Smooth muscle cell (in vitro differentiated cells): Measurements from ENCODE around the gene PDZD7. TPM values are rescaled to one million over a fixed set of nuclear protein-coding genes. Genes with fewer than 3 reads are reported as not detected.

Experiments
- DNase-seq: peaks from one replicate; lab custom pipeline; 2025; ENCODE audit not compliant: unreplicated experiment; lab: John Stamatoyannopoulos, UW
- H2AFZ ChIP-seq: fragments of 200-600 bp; sonication (generic); 2 replicates; pipeline ENCODE4 v1.6.0; 2016; ENCODE audit warnings: antibody characterized with exemption, low read depth, mild to moderate bottlenecking
- H3F3A ChIP-seq: fragments of 200-600 bp; sonication (generic); 2 replicates; pipeline ENCODE4 v1.6.0; 2017; ENCODE audit warnings: antibody characterized with exemption, low read depth
- H3K27ac ChIP-seq: fragments of 200-600 bp; sonication (generic); 2 replicates; pipeline ENCODE4 v1.5.1; 2016; ENCODE audit warnings: low read depth, mild to moderate bottlenecking
- H3K27me3 ChIP-seq: fragments of 200-600 bp; sonication (generic); 2 replicates; pipeline ENCODE4 v1.6.1; 2016; ENCODE audit warnings: low read depth, mild to moderate bottlenecking
- H3K36me3 ChIP-seq: fragments of 200-600 bp; sonication (generic); 2 replicates; pipeline ENCODE4 v1.5.1; 2016; ENCODE audit warnings: low read depth
- H3K4me1 ChIP-seq: fragments of 200-600 bp; sonication (generic); 2 replicates; pipeline ENCODE4 v1.5.1; 2016; ENCODE audit warnings: low read depth
- H3K4me2 ChIP-seq: fragments of 200-600 bp; sonication (generic); 2 replicates; pipeline ENCODE4 v1.6.0; 2016; ENCODE audit warnings: mild to moderate bottlenecking
- H3K4me3 ChIP-seq: fragments of 200-600 bp; sonication (generic); 2 replicates; pipeline ENCODE4 v1.5.1; 2016; ENCODE audit warnings: mild to moderate bottlenecking
- H3K79me2 ChIP-seq: fragments of 200-600 bp; sonication (generic); 2 replicates; pipeline ENCODE4 v1.6.0; 2016; ENCODE audit warnings: low read depth, mild to moderate bottlenecking
- H3K9ac ChIP-seq: fragments of 200-600 bp; sonication (generic); 2 replicates; pipeline ENCODE4 v1.6.0; 2016; ENCODE audit warnings: low read depth
- H3K9me3 ChIP-seq: fragments of 200-600 bp; sonication (generic); replicated peaks from 2 replicates; pipeline ENCODE4 v1.5.1; 2016; ENCODE audit warnings: low read depth
- H4K20me1 ChIP-seq: fragments of 200-600 bp; sonication (generic); 2 replicates; pipeline ENCODE4 v1.6.0; 2016; ENCODE audit warnings: low read depth
- CTCF ChIP-seq: fragments of 200-600 bp; sonication (generic); IDR thresholded peaks from 2 replicates; pipeline ENCODE4 v1.5.1; 2017; ENCODE audit warnings: borderline replicate concordance, mild to moderate bottlenecking, antibody characterized with exemption; ENCODE audit not compliant: insufficient read depth, poor library complexity, severe bottlenecking
- WGBS: methylation state at CpG from one replicate; pipeline ENCODE4 v1.1.7; 2016; ENCODE audit warnings: low lambda C conversion rate; 5-methylcytosine and 5-hydroxymethylcytosine counted together
- polyA plus RNA-seq: library from polyadenylated mRNA; unstranded; fragments of >200 nt; fragmentation: Nextera tagmentation; extraction: Ambion mirVana; gene quantifications from 2 replicates; pipeline ENCODE4 v1.2.1, GENCODE V29; 2016
- total RNA-seq: library from RNA; depleted of rRNA; stranded (reverse); fragments of >200 nt; gene quantifications from 2 replicates; pipeline ENCODE4 v1.2.3, GENCODE V29; 2014

Gene PDZD7
- total and polyA plus RNA-seq, 2 experiments from 2014 or later, result 0.93 to 2.0 TPM

GRCh38 chr10:101040851-101041250 is 9.9 kb upstream of the PDZD7 start:
- Histone ChIP-seq H3K27me3 (peaks cover 8% of the 10 kb centered on the region), H4K20me1 (peaks cover 11% of the 10 kb centered on the region), H3K9me3 (no peaks in the 10 kb centered on the region), H3K4me2 (no peak overlapping the region), H2AFZ (no peak overlapping the region), H3K36me3 (peaks cover 10% of the 10 kb centered on the region), H3K9ac (no peak overlapping the region), H3F3A (peaks cover 27% of the 10 kb centered on the region), H3K4me3 (no peak overlapping the region), H3K79me2 (no peaks in the 10 kb centered on the region), H3K4me1 (peaks cover 8% of the 10 kb centered on the region), H3K27ac (no peak overlapping the region)
- no peak for TF ChIP-seq CTCF
- WGBS, result 86% methylated on average over 1 of the region's 2 CpGs
- no peak for DNase-seq

DNA sequence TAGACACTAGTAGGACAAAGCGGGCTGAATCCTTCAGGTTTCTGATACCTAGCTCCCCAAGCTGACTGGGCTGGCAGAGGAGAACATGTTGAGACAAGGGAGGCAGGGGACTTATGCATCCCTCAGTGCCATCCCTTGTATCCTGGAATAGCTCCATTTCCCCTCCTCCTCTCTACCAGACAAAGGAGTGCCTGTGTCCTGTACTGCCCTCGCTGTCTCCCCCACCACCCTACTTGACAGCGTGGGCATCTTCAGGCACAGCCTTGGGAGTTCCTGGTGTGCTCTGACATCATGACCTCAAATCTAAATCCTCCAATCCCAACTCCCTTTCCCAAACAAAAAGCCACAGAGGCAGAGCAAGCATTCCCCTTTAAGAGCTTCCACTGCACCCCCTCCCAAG is 9.1 kb upstream of the PDZD7 start:
- no peak overlapping the region for H3K27ac ChIP-seq
- H3K27me3 ChIP-seq, result peaks cover under 1% of the 10 kb centered on the region
- no peak for DNase-seq
- no peaks in the 10 kb centered on the region for H3K9me3 ChIP-seq
- H3K36me3 ChIP-seq, result peaks cover 10% of the 10 kb centered on the region
- no peak overlapping the region for H3K9ac ChIP-seq
- no peak overlapping the region for H3K4me3 ChIP-seq
- no peak overlapping the region for H3K4me2 ChIP-seq
- H3F3A ChIP-seq, result peaks cover 27% of the 10 kb centered on the region
- H3K4me1 ChIP-seq, result peaks cover 8% of the 10 kb centered on the region
- no peak overlapping the region for H2AFZ ChIP-seq
- peaks cover 2% of the 10 kb centered on the region for H3K79me2 ChIP-seq
- H4K20me1 ChIP-seq, result peaks cover 19% of the 10 kb centered on the region
- TF ChIP-seq CTCF, result no peak
- WGBS, result 92% methylated on average over 3 of the region's 3 CpGs

GRCh38 chr10:101038484-101038883 is 7.6 kb upstream of the PDZD7 start:
- H2AFZ ChIP-seq, result no peak overlapping the region
- H3K27me3 ChIP-seq, result no peaks in the 10 kb centered on the region
- no peaks in the 10 kb centered on the region for H3K9me3 ChIP-seq
- 63% methylated on average over 5 of the region's 5 CpGs for WGBS
- no peak for DNase-seq
- peaks cover 18% of the 10 kb centered on the region for H3K79me2 ChIP-seq
- no peak overlapping the region for H3K4me2 ChIP-seq
- peaks cover 19% of the 10 kb centered on the region for H3F3A ChIP-seq
- no peak overlapping the region for H3K4me3 ChIP-seq
- peaks cover 10% of the 10 kb centered on the region for H3K36me3 ChIP-seq
- TF ChIP-seq CTCF, result no peak
- peaks cover 4% of the 10 kb centered on the region for H3K4me1 ChIP-seq
- H4K20me1 ChIP-seq, result peaks cover 35% of the 10 kb centered on the region
- H3K27ac ChIP-seq, result no peak overlapping the region
- no peak overlapping the region for H3K9ac ChIP-seq

- H3K27me3 ChIP-seq, result no peaks in the 10 kb centered on the region
- 83% methylated on average over 7 of the region's 7 CpGs for WGBS
- DNase-seq, result no peak
- H4K20me1 ChIP-seq, result peaks cover 43% of the 10 kb centered on the region
- H3K9me3 ChIP-seq, result no peaks in the 10 kb centered on the region
- peaks cover 3% of the 10 kb centered on the region for H3K4me1 ChIP-seq
- H3K4me3 ChIP-seq, result no peak overlapping the region
- peaks cover 20% of the 10 kb centered on the region for H3K79me2 ChIP-seq
- TF ChIP-seq CTCF, result no peak
- H3K4me2 ChIP-seq, result no peak overlapping the region
- no peak overlapping the region for H3K9ac ChIP-seq
- H3K36me3 ChIP-seq, result peaks cover 10% of the 10 kb centered on the region
- H2AFZ ChIP-seq, result no peak overlapping the region
- H3F3A ChIP-seq, result peaks cover 11% of the 10 kb centered on the region
- no peak overlapping the region for H3K27ac ChIP-seq
Observed at GRCh38 chr10:101036726-101037125, 5.8 kb upstream of the PDZD7 start.
